K562 (cell line): ENCODE measurements around the gene WASL. TPM values are rescaled to one million over a fixed set of nuclear protein-coding genes. Genes with fewer than 3 reads are reported as not detected.

ENCODE experiments used
- ATAC-seq: fragments of 200-7000 bp; cut with Tn5 transposase; 3 replicates; pipeline ENCODE4 v1.9.1; 2020; ENCODE audit warnings: moderate library complexity
- BruUV-seq: library from RNA; stranded (reverse); fragments of 400-500 nt; replicated peaks from 2 replicates; lab custom pipeline; 2021; lab: Mats Ljungman, UMichigan
- CTCF ChIA-PET: fragments of 300-600 bp; formaldehyde crosslinking; extraction: SDS; loops from one replicate; lab custom pipeline; 2021; ENCODE audit warnings: low intra/inter-chr PET ratio; lab: Yijun Ruan, JAX
- POLR2A ChIA-PET: fragments of 300-600, 350-650 bp; sonication (Branson Sonifier 250); formaldehyde crosslinking; extraction: SDS; loops from one replicate; lab custom pipeline; 2021; ENCODE audit warnings: antibody characterized with exemption, inconsistent platforms; lab: Yijun Ruan, JAX
- DNase-seq, 4 experiments: peaks; one replicate each; pipeline versions ENCODE4 v3.0.0 to v3.0.0-alpha.2; 2011 to 2018; ENCODE audit warnings: low spot score in 3 of 4, mixed read lengths in 3 of 4; ENCODE audit errors: extremely low read depth in 1 of 4
- FAIRE-seq: peaks from 2 replicates; lab custom pipeline; 2011; peaks lifted over from hg19 to GRCh38; lab: Jason Lieb, UNC
- H2AFZ ChIP-seq: 2 replicates; pipeline ENCODE4 v1.6.0; 2011; ENCODE audit warnings: low read depth, low read length, control low read depth, inconsistent platforms
- H3K27ac ChIP-seq: fragments of 200-600 bp; 3 replicates; pipeline ENCODE4 v1.8.0; 2011; ENCODE audit warnings: low read depth, mild to moderate bottlenecking, control low read depth, inconsistent platforms, low read length, moderate library complexity, mixed read lengths; ENCODE audit errors: extremely low read depth
- H3K27me3 ChIP-seq, 2 experiments: fragments of 300-600 bp in 1 of 2; 2 replicates in 1 of 2; 3 replicates in 1 of 2; pipeline versions ENCODE4 v1.6.0 to v1.8.0; 2011; ENCODE audit warnings: inconsistent platforms in 2 of 2, low read length in 2 of 2, mild to moderate bottlenecking in 1 of 2, mixed read lengths in 1 of 2, moderate library complexity in 1 of 2; ENCODE audit not compliant: control insufficient read depth in 2 of 2, insufficient read depth in 2 of 2
- H3K36me3 ChIP-seq: fragments of 300-600 bp; 3 replicates; pipeline ENCODE4 v1.8.0; 2011; ENCODE audit warnings: mild to moderate bottlenecking, low read length, inconsistent platforms; ENCODE audit not compliant: control insufficient read depth, insufficient read depth
- H3K4me1 ChIP-seq, 2 experiments: fragments of 200-600 bp in 1 of 2; replicated peaks in 1 of 2; 2 replicates in 1 of 2; 3 replicates in 1 of 2; pipeline versions ENCODE4 v1.5.1 to v1.8.0; 2011; ENCODE audit warnings: inconsistent platforms in 2 of 2, low read length in 2 of 2, mild to moderate bottlenecking in 1 of 2, mixed read lengths in 1 of 2, moderate library complexity in 1 of 2; ENCODE audit not compliant: control insufficient read depth in 2 of 2, insufficient read depth in 2 of 2
- H3K4me2 ChIP-seq: 2 replicates; pipeline ENCODE4 v1.6.1; 2011; ENCODE audit warnings: low read length, control low read depth, inconsistent platforms, mixed read lengths; ENCODE audit not compliant: insufficient read depth
- H3K4me3 ChIP-seq: fragments of 200-600 bp; sonication (generic), shearing (Covaris generic); 2 replicates; pipeline ENCODE4 v1.5.1; 2016; ENCODE audit warnings: control low read depth, inconsistent platforms
- H3K79me2 ChIP-seq: fragments of 200-600 bp; 3 replicates; pipeline ENCODE4 v1.8.0; 2011; ENCODE audit warnings: low read length, inconsistent platforms; ENCODE audit not compliant: control insufficient read depth, insufficient read depth
- H3K9ac ChIP-seq, 2 experiments: 2 replicates each; pipeline versions ENCODE4 v1.6.0 to v1.6.1; 2011; ENCODE audit warnings: low read depth in 2 of 2, low read length in 2 of 2, control low read depth in 1 of 2, inconsistent platforms in 1 of 2, mild to moderate bottlenecking in 1 of 2, mixed read lengths in 1 of 2; ENCODE audit not compliant: insufficient read depth in 1 of 2
- H3K9me1 ChIP-seq: one replicate; pipeline ENCODE4 v1.6.0; 2011; ENCODE audit warnings: inconsistent platforms, mild to moderate bottlenecking, low read length, moderate library complexity; ENCODE audit not compliant: control insufficient read depth, insufficient read depth
- H3K9me3 ChIP-seq: replicated peaks from 2 replicates; pipeline ENCODE4 v1.5.1; 2011; ENCODE audit warnings: low read depth, low read length, inconsistent platforms; ENCODE audit not compliant: control insufficient read depth, insufficient read depth
- H4K20me1 ChIP-seq: replicated peaks from 2 replicates; pipeline ENCODE4 v1.6.1; 2011; ENCODE audit warnings: low read length, inconsistent platforms, mixed read lengths; ENCODE audit not compliant: control insufficient read depth, insufficient read depth
- ARID2 ChIP-seq: fragments of 450-650 bp; IDR thresholded peaks from 2 replicates; pipeline ENCODE4 v1.6.1; 2017; ENCODE audit warnings: antibody characterized with exemption, mild to moderate bottlenecking
- ELF1 ChIP-seq: fragments of 200-800 bp; sonication (Bioruptor generic); IDR thresholded peaks from 2 replicates; pipeline ENCODE4 v1.6.1; 2016; ENCODE audit warnings: missing genetic modification characterization, missing compliant biosample characterization
- FIP1L1 ChIP-seq: fragments of 200-400 bp; formaldehyde crosslinking; IDR thresholded peaks from 2 replicates; pipeline ENCODE4 v1.6.1; 2018; ENCODE audit warnings: mild to moderate bottlenecking, low read depth, low read length; ENCODE audit not compliant: poor library complexity, severe bottlenecking
- KAT7 ChIP-seq: sonication (generic); formaldehyde crosslinking; IDR thresholded peaks from 2 replicates; pipeline ENCODE4 v1.8.0; 2022; ENCODE audit warnings: missing genetic modification reagents, mild to moderate bottlenecking, borderline replicate concordance
- SIN3B ChIP-seq: fragments of 450-650 bp; IDR thresholded peaks from 2 replicates; pipeline ENCODE4 v1.6.1; 2017; ENCODE audit warnings: low read depth, mild to moderate bottlenecking, moderate library complexity
- SMC3 ChIP-seq: conservative IDR thresholded peaks from 2 replicates; pipeline ENCODE4 v1.6.1; 2011; ENCODE audit warnings: low read depth, low read length, improper control_type of control experiment; ENCODE audit not compliant: insufficient read depth
- TRIM25 ChIP-seq: fragments of 450-650 bp; IDR thresholded peaks from 2 replicates; pipeline ENCODE4 v1.7.0; 2016; ENCODE audit warnings: borderline replicate concordance
- ZNF324 ChIP-seq: fragments of 250-450 bp; sonication (Bioruptor Pico); IDR thresholded peaks from 2 replicates; pipeline ENCODE4 v1.4.0; 2020; ENCODE audit warnings: mild to moderate bottlenecking
- ZNF436 ChIP-seq: fragments of 250-450, 450-650 bp; sonication (Bioruptor Pico); formaldehyde crosslinking; IDR thresholded peaks from 2 replicates; pipeline ENCODE4 v1.7.0; 2020; ENCODE audit warnings: mild to moderate bottlenecking
- WGBS: fragments of 100-300 bp; shearing (Covaris generic); methylation state at CpG from one replicate; pipeline ENCODE4 v1.1.6; 2016; ENCODE audit warnings: low coverage, mixed read lengths; ENCODE audit not compliant: insufficient coverage; ENCODE audit errors: missing lambda C conversion rate; 5-methylcytosine and 5-hydroxymethylcytosine counted together
- in situ Hi-C: fragments of 300-500 bp; cut with MboI; formaldehyde crosslinking; loops from 4 replicates; pipeline ENCODE4 v1.15.0; 2018; ENCODE audit warnings: inconsistent platforms, mixed read lengths
- intact Hi-C: fragments of 100-400 bp; cut with micrococcal nuclease; formaldehyde crosslinking; loops from 2 replicates; pipeline ENCODE4 v1.14.2; 2022
- polyA plus RNA-seq, 8 experiments: library from polyadenylated mRNA; depleted of rRNA in 4 of 8; stranded (reverse) in 5 of 8; unstranded in 3 of 8; fragments of >200 nt; fragmentation: Nextera tagmentation in 2 of 8; fragmentation: Illumina TruSeq in 1 of 8; extraction: Ambion mirVana in 2 of 8; extraction: Trizol in 1 of 8; gene quantifications; 2 replicates each; pipeline versions ENCODE4 v1.2.1 to v1.2.3, GENCODE V29; 2011 to 2014; ENCODE audit warnings: inconsistent platforms in 1 of 8, missing spikeins in 1 of 8
- total RNA-seq, 7 experiments: library from RNA; depleted of rRNA in 6 of 7; stranded (reverse); fragments of >200 nt in 6 of 7; fragmentation: Illumina TruSeq in 2 of 7; extraction: Trizol in 2 of 7; gene quantifications; 2 replicates each; pipeline versions ENCODE4 v1.2.1 to v1.2.3, GENCODE V29; 2011 to 2021; ENCODE audit warnings: low replicate concordance in 1 of 7
- TF ChIP-seq, protein P1 (sequence below), 3 experiments: fragments of 200-800 bp in 1 of 3; fragments of 250-450 bp in 1 of 3; fragments of 450-650 bp in 1 of 3; sonication (Bioruptor Pico) in 1 of 3; sonication (Bioruptor generic) in 1 of 3; formaldehyde crosslinking in 1 of 3; IDR thresholded peaks; 2 replicates each; pipeline versions ENCODE4 v1.6.1 to v1.8.0; 2016 to 2022; ENCODE audit warnings: mild to moderate bottlenecking in 2 of 3, missing genetic modification characterization in 2 of 3, missing compliant biosample characterization in 1 of 3, moderate library complexity in 1 of 3
- TF ChIP-seq, protein P2 (sequence below): sonication (generic); formaldehyde crosslinking; IDR thresholded peaks from 2 replicates; pipeline ENCODE4 v1.8.0; 2023; ENCODE audit warnings: mild to moderate bottlenecking, missing genetic modification reagents

The WASL gene
- total and polyA plus RNA-seq, 9 of the 15 experiments (the other 6 are each of a cell fraction or from before 2014, with no cell fraction given) = 3.2 to 13.9 (median 8.3) TPM

DNA sequence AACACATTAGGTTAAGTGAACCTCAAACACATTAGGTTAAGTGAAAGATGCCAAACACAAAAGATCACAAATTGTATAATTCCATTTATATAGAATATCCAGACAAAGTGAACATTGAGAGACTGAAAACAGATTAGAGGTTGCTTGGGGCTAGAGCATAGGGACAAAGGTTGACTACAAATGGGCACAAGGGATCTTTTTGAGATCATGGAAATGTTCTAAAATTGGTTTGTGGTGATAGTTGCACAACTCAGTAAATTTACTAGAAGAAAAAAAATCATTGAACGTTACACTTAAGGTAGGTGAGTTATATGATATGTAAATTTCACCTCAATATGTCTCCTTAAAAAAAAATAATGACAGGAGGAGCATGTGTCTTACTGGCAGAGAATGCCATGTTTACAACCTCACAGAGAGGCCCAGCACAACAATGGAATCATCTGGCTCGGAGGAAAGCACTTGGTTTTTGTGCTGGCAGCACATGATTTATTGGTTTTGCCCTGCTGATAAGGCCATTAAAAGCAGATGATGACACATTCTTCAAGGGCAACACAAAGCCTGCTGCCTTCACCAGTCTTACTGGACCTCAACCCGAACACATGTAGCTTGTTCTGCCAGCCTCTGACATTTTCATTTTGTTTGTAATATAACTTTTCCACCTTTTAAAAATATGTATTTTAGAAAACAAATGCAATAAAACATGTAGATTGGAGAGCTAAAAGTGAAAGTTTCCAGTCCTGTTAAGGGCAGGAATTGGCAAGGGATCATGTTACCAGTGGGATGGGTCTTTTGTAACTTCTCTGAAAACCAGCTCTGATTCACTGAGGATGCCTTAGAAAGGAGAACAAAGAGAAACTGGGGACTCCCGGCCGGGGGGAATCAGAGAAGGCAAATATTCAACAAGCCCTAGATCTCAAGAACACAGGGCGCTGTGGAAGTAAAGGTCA, 105.0 kb downstream of the WASL start:
- POLR2A ChIA-PET = interaction anchor here (0.5 to 0.8 kb wide), 2 partner anchors 12 to 19 kb away, joined by 3 read pairs; partner anchors contain the start of gene LMOD2
- in situ Hi-C loops = no loop called here
- H2AFZ ChIP-seq = no peak overlapping the region
- TF ChIP-seq KAT7 (CRISPR knock-in tag) = no peak
- no peak for TF ChIP-seq TRIM25
- TF ChIP-seq, protein P1, sequence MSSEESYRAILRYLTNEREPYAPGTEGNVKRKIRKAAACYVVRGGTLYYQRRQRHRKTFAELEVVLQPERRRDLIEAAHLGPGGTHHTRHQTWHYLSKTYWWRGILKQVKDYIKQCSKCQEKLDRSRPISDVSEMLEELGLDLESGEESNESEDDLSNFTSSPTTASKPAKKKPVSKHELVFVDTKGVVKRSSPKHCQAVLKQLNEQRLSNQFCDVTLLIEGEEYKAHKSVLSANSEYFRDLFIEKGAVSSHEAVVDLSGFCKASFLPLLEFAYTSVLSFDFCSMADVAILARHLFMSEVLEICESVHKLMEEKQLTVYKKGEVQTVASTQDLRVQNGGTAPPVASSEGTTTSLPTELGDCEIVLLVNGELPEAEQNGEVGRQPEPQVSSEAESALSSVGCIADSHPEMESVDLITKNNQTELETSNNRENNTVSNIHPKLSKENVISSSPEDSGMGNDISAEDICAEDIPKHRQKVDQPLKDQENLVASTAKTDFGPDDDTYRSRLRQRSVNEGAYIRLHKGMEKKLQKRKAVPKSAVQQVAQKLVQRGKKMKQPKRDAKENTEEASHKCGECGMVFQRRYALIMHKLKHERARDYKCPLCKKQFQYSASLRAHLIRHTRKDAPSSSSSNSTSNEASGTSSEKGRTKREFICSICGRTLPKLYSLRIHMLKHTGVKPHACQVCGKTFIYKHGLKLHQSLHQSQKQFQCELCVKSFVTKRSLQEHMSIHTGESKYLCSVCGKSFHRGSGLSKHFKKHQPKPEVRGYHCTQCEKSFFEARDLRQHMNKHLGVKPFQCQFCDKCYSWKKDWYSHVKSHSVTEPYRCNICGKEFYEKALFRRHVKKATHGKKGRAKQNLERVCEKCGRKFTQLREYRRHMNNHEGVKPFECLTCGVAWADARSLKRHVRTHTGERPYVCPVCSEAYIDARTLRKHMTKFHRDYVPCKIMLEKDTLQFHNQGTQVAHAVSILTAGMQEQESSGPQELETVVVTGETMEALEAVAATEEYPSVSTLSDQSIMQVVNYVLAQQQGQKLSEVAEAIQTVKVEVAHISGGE (CRISPR knock-in tag; IDR thresholded peaks at IDR 0.05) = no peak
- TF ChIP-seq ELF1 = no peak
- no peak for TF ChIP-seq SIN3B
- TF ChIP-seq, protein P2, sequence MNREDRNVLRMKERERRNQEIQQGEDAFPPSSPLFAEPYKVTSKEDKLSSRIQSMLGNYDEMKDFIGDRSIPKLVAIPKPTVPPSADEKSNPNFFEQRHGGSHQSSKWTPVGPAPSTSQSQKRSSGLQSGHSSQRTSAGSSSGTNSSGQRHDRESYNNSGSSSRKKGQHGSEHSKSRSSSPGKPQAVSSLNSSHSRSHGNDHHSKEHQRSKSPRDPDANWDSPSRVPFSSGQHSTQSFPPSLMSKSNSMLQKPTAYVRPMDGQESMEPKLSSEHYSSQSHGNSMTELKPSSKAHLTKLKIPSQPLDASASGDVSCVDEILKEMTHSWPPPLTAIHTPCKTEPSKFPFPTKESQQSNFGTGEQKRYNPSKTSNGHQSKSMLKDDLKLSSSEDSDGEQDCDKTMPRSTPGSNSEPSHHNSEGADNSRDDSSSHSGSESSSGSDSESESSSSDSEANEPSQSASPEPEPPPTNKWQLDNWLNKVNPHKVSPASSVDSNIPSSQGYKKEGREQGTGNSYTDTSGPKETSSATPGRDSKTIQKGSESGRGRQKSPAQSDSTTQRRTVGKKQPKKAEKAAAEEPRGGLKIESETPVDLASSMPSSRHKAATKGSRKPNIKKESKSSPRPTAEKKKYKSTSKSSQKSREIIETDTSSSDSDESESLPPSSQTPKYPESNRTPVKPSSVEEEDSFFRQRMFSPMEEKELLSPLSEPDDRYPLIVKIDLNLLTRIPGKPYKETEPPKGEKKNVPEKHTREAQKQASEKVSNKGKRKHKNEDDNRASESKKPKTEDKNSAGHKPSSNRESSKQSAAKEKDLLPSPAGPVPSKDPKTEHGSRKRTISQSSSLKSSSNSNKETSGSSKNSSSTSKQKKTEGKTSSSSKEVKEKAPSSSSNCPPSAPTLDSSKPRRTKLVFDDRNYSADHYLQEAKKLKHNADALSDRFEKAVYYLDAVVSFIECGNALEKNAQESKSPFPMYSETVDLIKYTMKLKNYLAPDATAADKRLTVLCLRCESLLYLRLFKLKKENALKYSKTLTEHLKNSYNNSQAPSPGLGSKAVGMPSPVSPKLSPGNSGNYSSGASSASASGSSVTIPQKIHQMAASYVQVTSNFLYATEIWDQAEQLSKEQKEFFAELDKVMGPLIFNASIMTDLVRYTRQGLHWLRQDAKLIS (CRISPR knock-in tag) = no peak
- TF ChIP-seq ARID2 = no peak
- no peak for TF ChIP-seq SMC3
- TF ChIP-seq ZNF324 (CRISPR knock-in tag) = no peak
- TF ChIP-seq ZNF436 (CRISPR knock-in tag) = no peak
- TF ChIP-seq FIP1L1 = no peak

More for the DNA sequence above, 105.0 kb downstream of the WASL start:
- Histone ChIP-seq H3K4me3 (no peak overlapping the region), H3K9me3 (no peaks in the 10 kb centered on the region), H3K4me1 (no peaks in the 10 kb centered on the region; a peak in 1 of 5 replicates), H3K36me3 (no peaks in the 10 kb centered on the region), H3K27ac (no peak overlapping the region), H3K4me2 (no peak overlapping the region), H3K27me3 (peaks cover 0 to 14% of the 10 kb centered on the region in 2 experiments; a peak in 2 of 5 replicates), H3K9ac (no peak overlapping the region), H3K9me1 (no peaks in the 10 kb centered on the region), H3K79me2 (no peaks in the 10 kb centered on the region), H4K20me1 (no peaks in the 10 kb centered on the region)
- ATAC-seq (peak; percentile 73), DNase-seq (peak in 1 of 4 experiments; percentile 38), FAIRE-seq (peak; percentile 37)
- intact Hi-C loops = no loop called here
- CTCF ChIA-PET = no interaction called here
- no TSS peak for BruUV-seq
- WGBS = 1% methylated on average over 6 of the region's 6 CpGs
